ENCODE results near the gene R3HDML. TPM values are rescaled to one million over a fixed set of nuclear protein-coding genes. Genes with fewer than 3 reads are reported as not detected.

R3HDML gene
- polyA plus RNA-seq, 1 donor (not counting 4 experiments of a cell fraction or from before 2014, with no cell fraction given) = not detected

- FAIRE-seq = no peak
- H3K9ac ChIP-seq (ENCODE audit: control insufficient read depth, extremely low read depth, insufficient read depth, low read length) = no peak overlapping the region
Measured at GRCh38 chr20:44328428-44328827, 8.4 kb upstream of the R3HDML start.

GRCh38 chr20:44331201-44331600, 5.6 kb upstream of the R3HDML start:
- no peak for DNase-seq (ENCODE audit: low read depth, low spot score)
- Histone ChIP-seq H3K36me3 (ENCODE audit: control insufficient read depth in 2 of 2, extremely low read depth in 1 of 2, insufficient read depth in 2 of 2, low read length in 2 of 2) (no peaks in the 10 kb centered on the region), H2AFZ (ENCODE audit: control insufficient read depth, low read length) (no peak overlapping the region), H3K9me1 (ENCODE audit: control insufficient read depth, extremely low read depth, insufficient read depth, low read length) (no peaks in the 10 kb centered on the region), H3K4me2 (ENCODE audit: control insufficient read depth, extremely low read depth, insufficient read depth, low read depth, low read length) (no peak overlapping the region), H3K79me2 (ENCODE audit: control insufficient read depth, insufficient read depth, low read length) (no peaks in the 10 kb centered on the region), H3K4me1 (ENCODE audit: control insufficient read depth, extremely low read depth, insufficient read depth, low read length) (no peaks in the 10 kb centered on the region), H4K20me1 (ENCODE audit: control insufficient read depth, extremely low read depth, insufficient read depth, low read length) (no peaks in the 10 kb centered on the region), H3K27me3 (ENCODE audit: control insufficient read depth, extremely low read depth, insufficient read depth, low read length) (peaks cover 4% of the 10 kb centered on the region), H3K27ac (ENCODE audit: control insufficient read depth, insufficient read depth, low read length) (no peak overlapping the region), H3K9me3 (ENCODE audit: control insufficient read depth, low read depth, low read length) (no peaks in the 10 kb centered on the region), H3K4me3 (ENCODE audit: control insufficient read depth in 2 of 3, extremely low read depth in 1 of 3, insufficient read depth in 2 of 3, low read depth in 1 of 3, low read length in 3 of 3) (no peak overlapping the region), H3K9ac (ENCODE audit: control insufficient read depth, extremely low read depth, insufficient read depth, low read length) (no peak overlapping the region)
- dilution Hi-C loops (cut with MboI; ENCODE audit: extremely low pct_ligation_motif_present, low sequenced_read_pairs) = no loop called here
- TF ChIP-seq CTCF (optimal IDR thresholded peaks at IDR 0.05 in 1 of 3, IDR thresholded peaks at IDR 0.05 in 1 of 3, conservative IDR thresholded peaks at IDR 0.05 in 1 of 3; ENCODE audit: extremely low read depth in 1 of 3, insufficient read depth in 2 of 3, low read length in 3 of 3) (no peak), EZH2 (IDR thresholded peaks at IDR 0.05; ENCODE audit: low read length) (no peak)
- FAIRE-seq = no peak

More at GRCh38 chr20:44328428-44328827, 8.4 kb upstream of the R3HDML start:
- dilution Hi-C loops (cut with MboI; ENCODE audit: extremely low pct_ligation_motif_present, low sequenced_read_pairs) = loop anchor here (10.0 kb wide), 1 partner anchor 56 kb away; no protein-coding TSS in a partner anchor
- no peak overlapping the region for H3K4me3 ChIP-seq (ENCODE audit: control insufficient read depth in 2 of 3, extremely low read depth in 1 of 3, insufficient read depth in 2 of 3, low read depth in 1 of 3, low read length in 3 of 3)
- no peaks in the 10 kb centered on the region for H3K79me2 ChIP-seq (ENCODE audit: control insufficient read depth, insufficient read depth, low read length)
- no peaks in the 10 kb centered on the region for H3K27me3 ChIP-seq (ENCODE audit: control insufficient read depth, extremely low read depth, insufficient read depth, low read length)
- H3K36me3 ChIP-seq (ENCODE audit: control insufficient read depth in 2 of 2, extremely low read depth in 1 of 2, insufficient read depth in 2 of 2, low read length in 2 of 2) = no peaks in the 10 kb centered on the region
- H4K20me1 ChIP-seq (ENCODE audit: control insufficient read depth, extremely low read depth, insufficient read depth, low read length) = no peaks in the 10 kb centered on the region
- no peak overlapping the region for H2AFZ ChIP-seq (ENCODE audit: control insufficient read depth, low read length)
- H3K4me1 ChIP-seq (ENCODE audit: control insufficient read depth, extremely low read depth, insufficient read depth, low read length) = no peaks in the 10 kb centered on the region
- H3K9me3 ChIP-seq (ENCODE audit: control insufficient read depth, low read depth, low read length) = no peaks in the 10 kb centered on the region
- no peak overlapping the region for H3K4me2 ChIP-seq (ENCODE audit: control insufficient read depth, extremely low read depth, insufficient read depth, low read depth, low read length)
- TF ChIP-seq EZH2 (IDR thresholded peaks at IDR 0.05; ENCODE audit: low read length) (no peak), CTCF (optimal IDR thresholded peaks at IDR 0.05 in 1 of 3, IDR thresholded peaks at IDR 0.05 in 1 of 3, conservative IDR thresholded peaks at IDR 0.05 in 1 of 3; ENCODE audit: extremely low read depth in 1 of 3, insufficient read depth in 2 of 3, low read length in 3 of 3) (no peak)
- no peak overlapping the region for H3K27ac ChIP-seq (ENCODE audit: control insufficient read depth, insufficient read depth, low read length)
- H3K9me1 ChIP-seq (ENCODE audit: control insufficient read depth, extremely low read depth, insufficient read depth, low read length) = no peaks in the 10 kb centered on the region
- no peak for DNase-seq (ENCODE audit: low read depth, low spot score)
